ENCODE results near the gene NR1D2. TPM values are rescaled to one million over a fixed set of nuclear protein-coding genes. Genes with fewer than 3 reads are reported as not detected.

Gene NR1D2
- total RNA-seq, 1 experiment from 2014 or later, result 24.0 TPM

GRCh38 chr3:23934253-23934652, 10.8 kb upstream of the NR1D2 start:
- H3K56ac ChIP-seq (ENCODE audit: insufficient read length, low read depth, low read length), result no peak overlapping the region

More at GRCh38 chr3:23934253-23934652, 10.8 kb upstream of the NR1D2 start:
- H3K23ac ChIP-seq (ENCODE audit: insufficient read length, low read depth, low read length), result no peak overlapping the region
- H3T11ph ChIP-seq (ENCODE audit: low read length), result no peak overlapping the region
- H3K27ac ChIP-seq (ENCODE audit: insufficient read length, low read depth, low read length), result no peak overlapping the region
- no peak overlapping the region for H3K27ac Mint-ChIP-seq
- H3K4me2 ChIP-seq (ENCODE audit: insufficient read depth, insufficient read length, low read length), result no peak overlapping the region
- H2AFZ ChIP-seq (ENCODE audit: low read length), result no peak overlapping the region
- no peak overlapping the region for H3K4me3 Mint-ChIP-seq
- no peaks in the 10 kb centered on the region for H3K9me3 Mint-ChIP-seq
- no peak overlapping the region for H2BK12ac ChIP-seq (ENCODE audit: insufficient read length, low read depth, low read length)
- H3K36me3 Mint-ChIP-seq (ENCODE audit: insufficient read depth in 1 of 3, low read depth in 3 of 3), result no peaks in the 10 kb centered on the region
- no peak overlapping the region for H3K18ac ChIP-seq (ENCODE audit: insufficient read length, low read depth, low read length)
- H4K8ac ChIP-seq (replicated peaks; ENCODE audit: insufficient read length, low read depth, low read length), result no peak overlapping the region
- H3K4me1 ChIP-seq (ENCODE audit: insufficient read depth, low read length), result no peaks in the 10 kb centered on the region
- H3K27me3 Mint-ChIP-seq (ENCODE audit: low read depth), result no peaks in the 10 kb centered on the region; the same call in 1 of the 2 replicates
- H2BK5ac ChIP-seq (ENCODE audit: insufficient read length, low read length), result no peak overlapping the region
- H2BK120ac ChIP-seq (ENCODE audit: low read depth, low read length, poor library complexity, severe bottlenecking), result no peak overlapping the region
- no peak overlapping the region for H4K5ac ChIP-seq (ENCODE audit: insufficient read length, low read depth, low read length)
- peaks cover 9 to 10% of the 10 kb centered on the region in 2 experiments for H3K4me1 Mint-ChIP-seq
- H3K79me1 ChIP-seq (ENCODE audit: insufficient read depth, low read depth, low read length, poor library complexity, severe bottlenecking), result no peaks in the 10 kb centered on the region
- H3K14ac ChIP-seq (ENCODE audit: insufficient read depth, low read length), result no peak overlapping the region
- WGBS (ENCODE audit: extremely low coverage, insufficient read length, low lambda C conversion rate), result no CpG with 5 or more reads among the region's 4 CpGs
- no peak overlapping the region for H4K91ac ChIP-seq (ENCODE audit: insufficient read length, low read depth, low read length)
- no peak for DNase-seq
- H3K9ac ChIP-seq (ENCODE audit: extremely low read depth, insufficient read length, low read length), result no peak overlapping the region
- TF ChIP-seq, protein P1, sequence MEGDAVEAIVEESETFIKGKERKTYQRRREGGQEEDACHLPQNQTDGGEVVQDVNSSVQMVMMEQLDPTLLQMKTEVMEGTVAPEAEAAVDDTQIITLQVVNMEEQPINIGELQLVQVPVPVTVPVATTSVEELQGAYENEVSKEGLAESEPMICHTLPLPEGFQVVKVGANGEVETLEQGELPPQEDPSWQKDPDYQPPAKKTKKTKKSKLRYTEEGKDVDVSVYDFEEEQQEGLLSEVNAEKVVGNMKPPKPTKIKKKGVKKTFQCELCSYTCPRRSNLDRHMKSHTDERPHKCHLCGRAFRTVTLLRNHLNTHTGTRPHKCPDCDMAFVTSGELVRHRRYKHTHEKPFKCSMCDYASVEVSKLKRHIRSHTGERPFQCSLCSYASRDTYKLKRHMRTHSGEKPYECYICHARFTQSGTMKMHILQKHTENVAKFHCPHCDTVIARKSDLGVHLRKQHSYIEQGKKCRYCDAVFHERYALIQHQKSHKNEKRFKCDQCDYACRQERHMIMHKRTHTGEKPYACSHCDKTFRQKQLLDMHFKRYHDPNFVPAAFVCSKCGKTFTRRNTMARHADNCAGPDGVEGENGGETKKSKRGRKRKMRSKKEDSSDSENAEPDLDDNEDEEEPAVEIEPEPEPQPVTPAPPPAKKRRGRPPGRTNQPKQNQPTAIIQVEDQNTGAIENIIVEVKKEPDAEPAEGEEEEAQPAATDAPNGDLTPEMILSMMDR (conservative IDR thresholded peaks at IDR 0.05), result no peak
- no peaks in the 10 kb centered on the region for H4K20me1 ChIP-seq (ENCODE audit: control insufficient read depth, insufficient read depth, insufficient read length)
- no peaks in the 10 kb centered on the region for H3K27me3 ChIP-seq (ENCODE audit: insufficient read depth, low read length)
- H3K9me3 ChIP-seq (ENCODE audit: control insufficient read depth, low read depth, low read length), result no peaks in the 10 kb centered on the region
- no peaks in the 10 kb centered on the region for H3K23me2 ChIP-seq (ENCODE audit: insufficient read length, low read depth, low read length, poor library complexity, severe bottlenecking)
- H3K79me2 ChIP-seq (ENCODE audit: insufficient read depth, low read length), result no peaks in the 10 kb centered on the region
- no peak overlapping the region for H2BK15ac ChIP-seq (ENCODE audit: low read depth, low read length)
- H3K4ac ChIP-seq (ENCODE audit: low read depth, low read length), result no peak overlapping the region
- no peak overlapping the region for H2AK5ac ChIP-seq (ENCODE audit: insufficient read length, low read length)
- no peak overlapping the region for H2BK20ac ChIP-seq (ENCODE audit: low read depth, low read length, poor library complexity, severe bottlenecking)
